Measurements from ENCODE around the gene SYT14.
"Not testable (repeated sequence)": the region's sequence is repeated elsewhere in the genome, so short reads cannot be mapped to it uniquely, and the experiment has no call there.

SYT14 gene

GRCh38 chr1:209911746-209912145 lies 26.3 kb upstream of the SYT14 start:
- Histone ChIP-seq H3K36me3 (ENCODE audit: control insufficient read depth, insufficient read depth, low read length) (no peaks in the 10 kb centered on the region), H3K4me3 (replicated peaks; ENCODE audit: low read depth, low read length) (no peak overlapping the region), H3K27me3 (replicated peaks; ENCODE audit: control insufficient read depth, insufficient read depth, low read length) (no peaks in the 10 kb centered on the region)
- TF ChIP-seq, protein P1, sequence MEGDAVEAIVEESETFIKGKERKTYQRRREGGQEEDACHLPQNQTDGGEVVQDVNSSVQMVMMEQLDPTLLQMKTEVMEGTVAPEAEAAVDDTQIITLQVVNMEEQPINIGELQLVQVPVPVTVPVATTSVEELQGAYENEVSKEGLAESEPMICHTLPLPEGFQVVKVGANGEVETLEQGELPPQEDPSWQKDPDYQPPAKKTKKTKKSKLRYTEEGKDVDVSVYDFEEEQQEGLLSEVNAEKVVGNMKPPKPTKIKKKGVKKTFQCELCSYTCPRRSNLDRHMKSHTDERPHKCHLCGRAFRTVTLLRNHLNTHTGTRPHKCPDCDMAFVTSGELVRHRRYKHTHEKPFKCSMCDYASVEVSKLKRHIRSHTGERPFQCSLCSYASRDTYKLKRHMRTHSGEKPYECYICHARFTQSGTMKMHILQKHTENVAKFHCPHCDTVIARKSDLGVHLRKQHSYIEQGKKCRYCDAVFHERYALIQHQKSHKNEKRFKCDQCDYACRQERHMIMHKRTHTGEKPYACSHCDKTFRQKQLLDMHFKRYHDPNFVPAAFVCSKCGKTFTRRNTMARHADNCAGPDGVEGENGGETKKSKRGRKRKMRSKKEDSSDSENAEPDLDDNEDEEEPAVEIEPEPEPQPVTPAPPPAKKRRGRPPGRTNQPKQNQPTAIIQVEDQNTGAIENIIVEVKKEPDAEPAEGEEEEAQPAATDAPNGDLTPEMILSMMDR (IDR thresholded peaks at IDR 0.05; ENCODE audit: insufficient read depth, low read length, poor library complexity, severe bottlenecking) = no peak
- no peak for DNase-seq (ENCODE audit: extremely low read depth, insufficient read length)

- Histone ChIP-seq H3K27me3 (replicated peaks; ENCODE audit: control insufficient read depth, insufficient read depth, low read length) (no peaks in the 10 kb centered on the region), H3K36me3 (ENCODE audit: control insufficient read depth, insufficient read depth, low read length) (no peaks in the 10 kb centered on the region), H3K4me3 (replicated peaks; ENCODE audit: low read depth, low read length) (no peak overlapping the region)
- no peak for DNase-seq (ENCODE audit: extremely low read depth, insufficient read length)
- TF ChIP-seq, protein P1 (IDR thresholded peaks at IDR 0.05; ENCODE audit: insufficient read depth, low read length, poor library complexity, severe bottlenecking) = no peak
Observed at GRCh38 chr1:209912306-209912705, 25.7 kb upstream of the SYT14 start.

- not testable (repeated sequence) for H3K27me3 ChIP-seq (replicated peaks; ENCODE audit: control insufficient read depth, insufficient read depth, low read length); H3K36me3 ChIP-seq (ENCODE audit: control insufficient read depth, insufficient read depth, low read length); DNase-seq (ENCODE audit: extremely low read depth, insufficient read length); H3K4me3 ChIP-seq (replicated peaks; ENCODE audit: low read depth, low read length)
Observed at GRCh38 chr1:209919637-209920036, 18.4 kb upstream of the SYT14 start.

- no peaks in the 10 kb centered on the region for H3K27me3 ChIP-seq (replicated peaks; ENCODE audit: control insufficient read depth, insufficient read depth, low read length)
- H3K4me3 ChIP-seq (replicated peaks; ENCODE audit: low read depth, low read length) = no peak overlapping the region
- DNase-seq (ENCODE audit: extremely low read depth, insufficient read length) = no peak
- no peaks in the 10 kb centered on the region for H3K36me3 ChIP-seq (ENCODE audit: control insufficient read depth, insufficient read depth, low read length)
- TF ChIP-seq, protein P1 (IDR thresholded peaks at IDR 0.05; ENCODE audit: insufficient read depth, low read length, poor library complexity, severe bottlenecking) = no peak
Observed at GRCh38 chr1:209920844-209921243, 17.2 kb upstream of the SYT14 start.

DNA sequence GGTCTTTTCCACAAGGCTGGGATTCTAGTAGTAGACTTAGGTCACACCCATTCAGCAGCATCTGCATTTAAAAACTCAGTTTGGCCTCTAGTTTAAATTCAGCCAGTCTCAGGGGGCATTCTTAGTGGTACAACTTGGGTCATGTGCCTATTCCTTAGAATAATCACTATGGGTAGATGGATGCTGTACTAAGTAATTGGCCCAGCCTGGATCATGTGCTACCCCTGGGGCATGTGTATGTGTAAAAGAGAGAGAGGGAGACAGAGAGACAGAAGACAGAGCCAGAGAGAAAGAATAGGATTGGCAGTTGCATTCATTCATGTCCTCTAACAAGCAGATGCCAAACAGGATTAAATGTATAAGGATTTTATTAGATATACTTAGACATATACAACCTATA lies 13.6 kb upstream of the SYT14 start:
- Histone ChIP-seq H3K36me3 (ENCODE audit: control insufficient read depth, insufficient read depth, low read length) (no peaks in the 10 kb centered on the region), H3K4me3 (replicated peaks; ENCODE audit: low read depth, low read length) (no peak overlapping the region), H3K27me3 (replicated peaks; ENCODE audit: control insufficient read depth, insufficient read depth, low read length) (no peaks in the 10 kb centered on the region)
- DNase-seq (ENCODE audit: extremely low read depth, insufficient read length) = no peak
- TF ChIP-seq, protein P1 (IDR thresholded peaks at IDR 0.05; ENCODE audit: insufficient read depth, low read length, poor library complexity, severe bottlenecking) = no peak

GRCh38 chr1:209926045-209926444 lies 12.0 kb upstream of the SYT14 start:
- no peak for DNase-seq (ENCODE audit: extremely low read depth, insufficient read length)
- no peak overlapping the region for H3K4me3 ChIP-seq (replicated peaks; ENCODE audit: low read depth, low read length)
- no peaks in the 10 kb centered on the region for H3K36me3 ChIP-seq (ENCODE audit: control insufficient read depth, insufficient read depth, low read length)
- TF ChIP-seq, protein P1 (IDR thresholded peaks at IDR 0.05; ENCODE audit: insufficient read depth, low read length, poor library complexity, severe bottlenecking) = no peak
- H3K27me3 ChIP-seq (replicated peaks; ENCODE audit: control insufficient read depth, insufficient read depth, low read length) = no peaks in the 10 kb centered on the region
